GM19395 (cell line): ENCODE data around the gene GP1BA.

ENCODE experiments used
- ATAC-seq: cut with Tn5 transposase; IDR thresholded peaks from one replicate; pipeline ENCODE4 v1.9.1; 2021; ENCODE audit warnings: mild to moderate bottlenecking, moderate library complexity; ENCODE audit not compliant: unreplicated experiment

The GP1BA gene

GRCh38 chr17:4931963-4932362, at the start of gene GP1BA:
Gene GP1BA, plus strand, starts transcription at chr17:4932277. Its CDS starts 328 bp downstream, at chr17:4932605.
- ATAC-seq: no peak

GRCh38 chr17:4884489-4884888, 47.6 kb upstream of the GP1BA start:
- ATAC-seq: no peak

GRCh38 chr17:4886830-4887229, 45.2 kb upstream of the GP1BA start:
- no peak for ATAC-seq

- ATAC-seq: no peak
These were observed 44.5 kb upstream of the GP1BA start for GRCh38 chr17:4887581-4887980.

GRCh38 chr17:4891411-4892410, 40.4 kb upstream of the GP1BA start:
- ATAC-seq: no peak

GRCh38 chr17:4892499-4893221, 39.4 kb upstream of the GP1BA start:
- no peak for ATAC-seq

GRCh38 chr17:4893272-4893671, 38.8 kb upstream of the GP1BA start:
- no peak for ATAC-seq

GRCh38 chr17:4893721-4894560, 38.1 kb upstream of the GP1BA start:
- ATAC-seq: no peak

GRCh38 chr17:4895121-4895520, 37.0 kb upstream of the GP1BA start:
- ATAC-seq: no peak

GRCh38 chr17:4895657-4896331, 36.3 kb upstream of the GP1BA start:
- no peak for ATAC-seq

GRCh38 chr17:4896332-4897197, 35.5 kb upstream of the GP1BA start:
- no peak for ATAC-seq

GRCh38 chr17:4897198-4897687, 34.8 kb upstream of the GP1BA start:
- no peak for ATAC-seq

- ATAC-seq: no peak
These were observed 34.3 kb upstream of the GP1BA start for GRCh38 chr17:4897785-4898184.

GRCh38 chr17:4898351-4898750, 33.7 kb upstream of the GP1BA start:
- no peak for ATAC-seq

- ATAC-seq: no peak
These were observed 33.1 kb upstream of the GP1BA start for GRCh38 chr17:4898927-4899326.

- no peak for ATAC-seq
These were observed 32.5 kb upstream of the GP1BA start, which contains the start of gene C17orf107 for GRCh38 chr17:4899341-4900230. Gene C17orf107, plus strand, starts transcription at chr17:4899536. Its CDS starts 227 bp downstream, at chr17:4899763.

GRCh38 chr17:4900231-4901107, 31.6 kb upstream of the GP1BA start:
- no peak for ATAC-seq
